Left lung (tissue), 10 donors: ENCODE measurements around the gene MAPK13. TPM values are rescaled to one million over a fixed set of nuclear protein-coding genes. Genes with fewer than 3 reads are reported as not detected.
"Not testable (repeated sequence)": the region's sequence is repeated elsewhere in the genome, so short reads cannot be mapped to it uniquely, and the experiment has no call there.

Source experiments
- ATAC-seq: fragments of 200-7000 bp; cut with Tn5 transposase; one replicate; pipeline ENCODE4 v1.9.1; 2020; ENCODE audit warnings: moderate library complexity
- DNase-seq, 4 donors: peaks; one replicate each; pipeline ENCODE4 v3.0.0-alpha.2; 2013 to 2020
- H3K27ac ChIP-seq, 2 donors: fragments of 200-600 bp; sonication (generic) in 1 of 2; one replicate each; pipeline versions ENCODE4 v1.5.0 to v1.8.0; 2020 to 2021
- H3K27me3 ChIP-seq, 2 donors: fragments of 200-600 bp; sonication (generic) in 1 of 2; one replicate each; pipeline versions ENCODE4 v1.5.0 to v1.8.0; 2020 to 2021
- H3K36me3 ChIP-seq, 2 donors: fragments of 200-600 bp; sonication (generic) in 1 of 2; one replicate each; pipeline versions ENCODE4 v1.5.0 to v1.8.0; 2020 to 2021
- H3K4me1 ChIP-seq, 2 donors: fragments of 200-600 bp; one replicate each; pipeline ENCODE4 v1.8.0; 2021
- H3K4me3 ChIP-seq, 2 donors: fragments of 200-600 bp; sonication (generic) in 1 of 2; one replicate each; pipeline versions ENCODE4 v1.5.0 to v1.8.0; 2020 to 2021; ENCODE audit warnings: mild to moderate bottlenecking in 1 of 2
- H3K9me3 ChIP-seq, 2 donors: fragments of 200-600 bp; sonication (generic) in 1 of 2; one replicate each; pipeline versions ENCODE4 v1.5.0 to v1.8.0; 2020 to 2021
- intact Hi-C, 2 donors: fragments of 100-400 bp; cut with DNase I; formaldehyde crosslinking; loops; one replicate each; pipeline versions ENCODE4 v1.11.2 to v1.14.2; 2022
- polyA plus RNA-seq, 6 donors: library from polyadenylated mRNA; unstranded; fragments of 120-200 nt; gene quantifications; one replicate each; pipeline ENCODE4 v1.2.1, GENCODE V29; 2013; ENCODE audit not compliant: insufficient read length in 6 of 6
- total RNA-seq, 2 donors: library from RNA; stranded (reverse); fragmentation: NEBNext Ultra II Directional; extraction: Animal tissue kit (Norgen Biotek cat#: 25700); gene quantifications; one replicate each; pipeline ENCODE4 v1.2.1, GENCODE V29; 2021
- TF ChIP-seq, protein P1 (sequence below), 2 donors: fragments of 200-600 bp; sonication (generic) in 1 of 2; IDR thresholded peaks; one replicate each; pipeline versions ENCODE4 v1.5.0 to v1.8.0; 2021; ENCODE audit warnings: antibody characterized with exemption in 2 of 2
- donor health status: DM: no; HTN: yes; CAD: no.
- donor health status: DM: no; HTN: no; CAD: no.

Gene MAPK13
- total and polyA plus RNA-seq, 8 donors: 15.7 to 89.7 (median 18.2) TPM

GRCh38 chr6:36120979-36121786 is 9.1 kb upstream of the MAPK13 start:
- TF ChIP-seq, protein P1, sequence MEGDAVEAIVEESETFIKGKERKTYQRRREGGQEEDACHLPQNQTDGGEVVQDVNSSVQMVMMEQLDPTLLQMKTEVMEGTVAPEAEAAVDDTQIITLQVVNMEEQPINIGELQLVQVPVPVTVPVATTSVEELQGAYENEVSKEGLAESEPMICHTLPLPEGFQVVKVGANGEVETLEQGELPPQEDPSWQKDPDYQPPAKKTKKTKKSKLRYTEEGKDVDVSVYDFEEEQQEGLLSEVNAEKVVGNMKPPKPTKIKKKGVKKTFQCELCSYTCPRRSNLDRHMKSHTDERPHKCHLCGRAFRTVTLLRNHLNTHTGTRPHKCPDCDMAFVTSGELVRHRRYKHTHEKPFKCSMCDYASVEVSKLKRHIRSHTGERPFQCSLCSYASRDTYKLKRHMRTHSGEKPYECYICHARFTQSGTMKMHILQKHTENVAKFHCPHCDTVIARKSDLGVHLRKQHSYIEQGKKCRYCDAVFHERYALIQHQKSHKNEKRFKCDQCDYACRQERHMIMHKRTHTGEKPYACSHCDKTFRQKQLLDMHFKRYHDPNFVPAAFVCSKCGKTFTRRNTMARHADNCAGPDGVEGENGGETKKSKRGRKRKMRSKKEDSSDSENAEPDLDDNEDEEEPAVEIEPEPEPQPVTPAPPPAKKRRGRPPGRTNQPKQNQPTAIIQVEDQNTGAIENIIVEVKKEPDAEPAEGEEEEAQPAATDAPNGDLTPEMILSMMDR (IDR thresholded peaks at IDR 0.05): no peak
- H3K9me3 ChIP-seq: no peaks in the 10 kb centered on the region
- no peaks in the 10 kb centered on the region for H3K27me3 ChIP-seq
- H3K4me3 ChIP-seq: peak overlapping the region in 1 of 2 donors; percentile 13
- peaks cover 0 to 6% of the 10 kb centered on the region in 2 donors for H3K36me3 ChIP-seq
- peak; percentile 64 for ATAC-seq
- intact Hi-C loops: loop anchor here in 1 of 2 donors (10.0 kb wide), 1 partner anchor 74 kb away; the partner anchor contains the start of gene BRPF3
- peak overlapping the region; percentile 66 to 91 for H3K27ac ChIP-seq
- peaks cover 8 to 87% of the 10 kb centered on the region in 2 donors for H3K4me1 ChIP-seq
- DNase-seq: peak in 2 of 4 donors; percentile 84 to 90

DNA sequence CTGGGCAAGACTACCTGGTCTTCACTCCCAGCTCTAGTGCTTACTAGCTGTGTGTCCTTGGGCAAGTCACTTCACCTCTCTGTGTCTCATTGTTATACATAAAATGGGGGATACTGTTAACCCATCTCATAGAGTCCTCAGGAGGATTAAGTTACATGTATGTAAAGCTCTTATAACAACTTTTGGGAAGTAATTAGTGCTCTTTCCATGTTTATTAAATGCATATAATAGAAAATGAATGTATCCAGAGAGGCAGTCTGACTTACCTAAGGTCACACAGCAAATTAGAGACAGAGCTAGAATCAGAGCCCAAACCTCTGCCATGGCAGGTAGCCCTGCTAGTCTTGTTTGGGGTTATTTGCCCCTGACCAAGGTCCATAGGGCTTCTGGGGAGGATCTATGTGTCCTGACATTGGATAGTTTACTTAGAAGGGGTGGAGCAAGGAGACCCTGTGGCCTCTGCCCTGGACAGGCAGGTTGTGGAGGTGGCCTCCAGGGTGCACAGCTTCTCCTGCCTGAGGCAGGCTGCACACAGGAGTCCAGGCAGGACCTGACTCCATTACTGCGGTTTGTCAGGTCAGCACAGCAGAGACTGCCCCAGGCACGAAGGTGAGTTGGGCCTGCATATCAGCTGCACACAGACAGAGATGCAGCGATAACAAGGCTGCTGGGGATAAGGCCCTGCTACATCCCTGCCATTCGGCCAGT is 8.4 kb upstream of the MAPK13 start:
- intact Hi-C loops: loop anchor here in 1 of 2 donors (10.0 kb wide), 1 partner anchor 73 kb away; the partner anchor contains the start of gene BRPF3
- TF ChIP-seq, protein P1 (IDR thresholded peaks at IDR 0.05): no peak
- Histone ChIP-seq H3K27ac (peak overlapping the region in 1 of 2 donors; percentile 91), H3K27me3 (no peaks in the 10 kb centered on the region), H3K36me3 (no peaks in the 10 kb centered on the region), H3K4me3 (no peak overlapping the region), H3K9me3 (no peaks in the 10 kb centered on the region), H3K4me1 (peaks cover 8 to 93% of the 10 kb centered on the region in 2 donors)
- ATAC-seq (no peak), DNase-seq (no peak)

DNA sequence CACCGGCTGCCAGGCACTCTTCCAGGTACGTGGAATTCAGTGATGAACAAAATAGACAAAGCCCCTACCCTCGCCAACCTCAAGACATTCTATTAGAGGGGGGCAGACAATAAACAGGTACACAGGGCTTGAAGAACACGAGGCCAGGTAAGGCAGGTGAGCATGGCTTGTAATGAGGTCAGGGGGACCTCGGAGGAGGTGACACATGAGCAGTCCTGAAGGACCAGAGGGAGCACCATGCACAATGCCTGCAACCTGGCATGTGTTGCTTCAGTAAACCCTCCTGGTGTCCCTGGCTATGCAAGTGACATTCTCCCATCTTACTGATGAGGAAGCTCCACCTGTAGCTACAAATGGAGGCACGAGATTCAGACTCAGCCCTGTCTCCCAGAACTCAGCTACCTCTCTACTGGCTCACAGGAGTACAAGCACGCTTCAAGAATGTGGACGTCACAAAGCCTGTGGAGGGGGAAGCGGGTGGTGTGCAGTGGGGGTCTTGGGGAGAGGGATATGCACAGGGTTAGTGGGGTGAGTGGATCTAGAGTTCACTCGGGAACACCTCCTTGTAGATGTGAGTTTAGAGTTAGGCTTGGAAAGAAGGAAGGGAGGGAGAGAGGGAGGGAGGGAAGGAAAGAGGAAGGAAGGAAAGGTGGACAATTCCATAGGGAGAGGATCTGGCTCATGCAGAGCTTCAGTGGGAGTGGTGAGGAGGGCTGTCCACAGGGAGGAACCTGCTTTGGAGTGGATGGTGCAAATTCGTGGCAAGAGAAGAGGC is 7.6 kb upstream of the MAPK13 start:
- Histone ChIP-seq H3K27me3 (no peaks in the 10 kb centered on the region), H3K4me3 (no peak overlapping the region), H3K27ac (peak overlapping the region in 1 of 2 donors; percentile 91), H3K4me1 (peaks cover 8 to 94% of the 10 kb centered on the region in 2 donors), H3K36me3 (no peaks in the 10 kb centered on the region), H3K9me3 (no peaks in the 10 kb centered on the region)
- DNase-seq (no peak), ATAC-seq (no peak)
- TF ChIP-seq, protein P1 (IDR thresholded peaks at IDR 0.05): no peak
- intact Hi-C loops: loop anchor here in 1 of 2 donors (10.0 kb wide), 1 partner anchor 72 kb away; the partner anchor contains the start of gene BRPF3

DNA sequence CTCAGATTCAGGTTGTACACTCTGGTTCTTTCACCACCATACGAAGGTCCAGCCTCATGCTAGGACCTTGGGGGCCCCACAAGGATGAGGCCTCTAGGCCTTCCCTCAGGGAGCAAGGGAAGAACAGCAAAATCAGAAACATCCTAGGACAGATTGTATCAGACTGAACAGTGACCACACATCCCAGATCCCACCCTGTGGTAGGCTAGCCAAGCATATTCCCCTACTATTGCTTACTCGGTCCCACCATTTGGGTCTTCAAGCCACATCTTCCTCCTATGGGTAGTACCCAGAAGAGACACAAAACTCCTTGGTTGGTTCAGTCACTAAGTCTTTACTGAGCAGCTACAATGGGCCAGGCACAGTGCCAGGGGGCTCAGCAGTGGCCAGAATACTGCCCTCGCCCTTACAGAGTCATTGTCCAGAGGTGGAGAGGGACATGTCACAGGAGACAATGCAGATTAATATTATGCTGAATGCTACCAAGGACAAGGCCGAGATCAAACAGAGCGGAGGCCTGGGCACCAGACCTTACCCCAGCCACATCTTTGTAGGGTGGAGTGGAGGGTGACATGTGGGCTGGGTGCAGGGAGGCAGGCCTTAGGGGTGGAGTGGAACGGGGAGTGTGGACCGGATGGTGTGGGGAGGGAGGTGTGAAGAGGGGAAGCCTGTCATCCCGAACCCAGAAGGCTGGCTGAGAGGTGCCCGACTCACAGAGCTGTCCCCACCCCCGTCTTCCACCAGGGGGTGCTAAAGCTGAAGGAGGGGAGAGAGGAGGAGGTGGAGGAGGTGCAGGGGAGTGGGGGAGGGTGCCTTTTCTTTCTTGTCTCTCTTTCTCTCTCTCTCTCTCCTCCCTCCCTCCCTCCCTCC is 6.8 kb upstream of the MAPK13 start:
- H3K27ac ChIP-seq: peak overlapping the region in 1 of 2 donors; percentile 64
- intact Hi-C loops: loop anchor here in 1 of 2 donors (10.0 kb wide), 1 partner anchor 71 kb away; the partner anchor contains the start of gene BRPF3

DNA sequence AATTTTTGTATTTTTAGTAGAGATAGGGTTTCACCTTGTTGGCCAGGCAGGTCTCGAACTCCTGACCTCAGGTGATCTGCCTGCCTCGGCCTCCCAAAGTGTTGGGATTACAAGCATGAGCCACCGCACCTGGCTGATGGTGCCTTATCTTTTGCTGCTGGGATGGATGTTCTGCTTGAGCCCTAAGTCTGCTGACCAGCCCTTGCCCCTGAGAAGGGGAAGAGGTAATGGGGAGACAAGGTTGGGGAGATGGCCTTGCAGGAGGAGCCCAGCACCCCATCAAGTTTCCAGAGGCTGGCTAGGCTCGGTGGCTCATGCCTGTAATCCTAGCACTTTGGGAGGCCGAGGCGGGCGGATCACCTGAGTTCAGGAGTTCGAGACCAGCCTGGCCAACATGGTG is 6.0 kb upstream of the MAPK13 start:
- intact Hi-C loops: loop anchor here in 1 of 2 donors (10.0 kb wide), 1 partner anchor 70 kb away; the partner anchor contains the start of gene BRPF3
- not testable (repeated sequence) for H3K36me3 ChIP-seq, DNase-seq, ATAC-seq, H3K4me3 ChIP-seq, H3K9me3 ChIP-seq, H3K27me3 ChIP-seq
- Histone ChIP-seq H3K4me1 (peaks cover 8 to 94% of the 10 kb centered on the region in 2 donors), H3K27ac (peak overlapping the region in 1 of 2 donors; percentile 41)

More for the DNA sequence above, 6.8 kb upstream of the MAPK13 start:
- ATAC-seq (peak; percentile 72), DNase-seq (peak; percentile 47 to 91 (median 86))
- Histone ChIP-seq H3K4me3 (no peak overlapping the region), H3K4me1 (peaks cover 8 to 94% of the 10 kb centered on the region in 2 donors), H3K9me3 (no peaks in the 10 kb centered on the region), H3K36me3 (no peaks in the 10 kb centered on the region), H3K27me3 (no peaks in the 10 kb centered on the region)
- TF ChIP-seq, protein P1 (IDR thresholded peaks at IDR 0.05): peak; percentile 45 to 79
